SH-SY5Y (cell line): ENCODE measurements around the gene PTPN14.

ENCODE experiments used
- GATA2 ChIP-seq: IDR thresholded peaks from 2 replicates; pipeline ENCODE4 v1.6.1; 2011; ENCODE audit warnings: mild to moderate bottlenecking, low read depth, low read length
- GATA3 ChIP-seq: IDR thresholded peaks from 2 replicates; pipeline ENCODE4 v1.6.1; 2011; ENCODE audit warnings: low read depth, mild to moderate bottlenecking, low read length, moderate library complexity

GRCh38 chr1:214447557-214447871, 103.9 kb downstream of the PTPN14 start:
- TF ChIP-seq GATA3: no peak
- no peak for TF ChIP-seq GATA2
